PFSK-1 (cell line): ENCODE results near the gene HEY2.

Source experiments
- FOXP2 ChIP-seq: optimal IDR thresholded peaks from 2 replicates; pipeline ENCODE3; 2011; ENCODE audit warnings: borderline replicate concordance, control low read depth, inconsistent platforms; ENCODE audit not compliant: insufficient read depth; ENCODE audit errors: extremely low read length, extremely low read depth
- POLR2AphosphoS5 ChIP-seq: IDR thresholded peaks from 2 replicates; pipeline ENCODE4 v1.6.1; 2012; ENCODE audit warnings: low read depth, mild to moderate bottlenecking, control low read depth, low read length, moderate library complexity
- SIN3A ChIP-seq: IDR thresholded peaks from 2 replicates; pipeline ENCODE4 v1.6.1; 2012; ENCODE audit warnings: mild to moderate bottlenecking, low read length, moderate library complexity, borderline replicate concordance; ENCODE audit not compliant: insufficient read depth
- TAF1 ChIP-seq: IDR thresholded peaks from 2 replicates; pipeline ENCODE4 v1.6.1; 2012; ENCODE audit warnings: low read length, control low read depth, borderline replicate concordance; ENCODE audit not compliant: insufficient read depth
- TF ChIP-seq, protein P1 (sequence below), 2 experiments: IDR thresholded peaks; 2 replicates each; pipeline versions ENCODE4 v1.6.1 to v1.8.0; 2011 to 2012; ENCODE audit warnings: low read depth in 2 of 2, low read length in 2 of 2, control low read depth in 1 of 2, inconsistent platforms in 1 of 2, mild to moderate bottlenecking in 1 of 2, moderate library complexity in 1 of 2; ENCODE audit not compliant: insufficient read depth in 1 of 2

Gene HEY2

DNA sequence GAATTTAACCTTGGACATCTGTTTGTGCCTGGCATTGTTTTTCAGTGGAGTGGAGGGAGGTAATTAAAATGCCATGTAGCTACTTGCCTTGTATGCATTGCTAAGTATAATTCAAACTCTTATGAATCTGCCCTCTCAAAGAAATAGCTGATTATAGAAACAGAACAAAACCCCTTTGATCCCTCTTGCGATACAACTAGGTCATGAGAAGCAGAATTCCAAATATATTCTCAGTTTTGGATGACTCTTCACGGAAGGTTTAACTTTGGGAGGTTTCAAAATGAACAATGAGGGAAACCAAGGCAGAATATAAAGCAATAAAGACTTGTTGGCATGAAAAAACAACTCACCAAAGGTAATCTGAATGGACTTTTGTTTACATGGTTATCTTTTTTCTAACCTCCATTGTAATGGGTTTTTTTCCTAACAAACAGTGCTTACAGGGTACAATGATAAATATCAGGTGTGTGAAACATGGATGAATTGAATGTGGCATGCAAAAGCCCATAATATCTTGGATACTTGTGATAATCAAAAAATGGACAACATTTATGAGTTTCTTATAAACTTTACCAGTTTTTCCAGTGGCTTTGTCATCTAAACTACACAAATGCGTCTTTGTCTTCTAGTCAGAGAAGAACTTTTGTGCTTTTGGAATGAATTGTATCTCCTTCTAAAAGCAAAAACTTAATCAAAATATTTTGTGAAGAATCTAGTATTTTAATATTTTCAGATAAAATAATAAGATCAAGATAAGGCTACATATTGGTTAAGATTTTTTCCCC, 15.7 kb upstream of the HEY2 start:
- TF ChIP-seq FOXP2, result no peak
- TF ChIP-seq POLR2AphosphoS5, result no peak
- no peak for TF ChIP-seq SIN3A
- TF ChIP-seq, protein P1, sequence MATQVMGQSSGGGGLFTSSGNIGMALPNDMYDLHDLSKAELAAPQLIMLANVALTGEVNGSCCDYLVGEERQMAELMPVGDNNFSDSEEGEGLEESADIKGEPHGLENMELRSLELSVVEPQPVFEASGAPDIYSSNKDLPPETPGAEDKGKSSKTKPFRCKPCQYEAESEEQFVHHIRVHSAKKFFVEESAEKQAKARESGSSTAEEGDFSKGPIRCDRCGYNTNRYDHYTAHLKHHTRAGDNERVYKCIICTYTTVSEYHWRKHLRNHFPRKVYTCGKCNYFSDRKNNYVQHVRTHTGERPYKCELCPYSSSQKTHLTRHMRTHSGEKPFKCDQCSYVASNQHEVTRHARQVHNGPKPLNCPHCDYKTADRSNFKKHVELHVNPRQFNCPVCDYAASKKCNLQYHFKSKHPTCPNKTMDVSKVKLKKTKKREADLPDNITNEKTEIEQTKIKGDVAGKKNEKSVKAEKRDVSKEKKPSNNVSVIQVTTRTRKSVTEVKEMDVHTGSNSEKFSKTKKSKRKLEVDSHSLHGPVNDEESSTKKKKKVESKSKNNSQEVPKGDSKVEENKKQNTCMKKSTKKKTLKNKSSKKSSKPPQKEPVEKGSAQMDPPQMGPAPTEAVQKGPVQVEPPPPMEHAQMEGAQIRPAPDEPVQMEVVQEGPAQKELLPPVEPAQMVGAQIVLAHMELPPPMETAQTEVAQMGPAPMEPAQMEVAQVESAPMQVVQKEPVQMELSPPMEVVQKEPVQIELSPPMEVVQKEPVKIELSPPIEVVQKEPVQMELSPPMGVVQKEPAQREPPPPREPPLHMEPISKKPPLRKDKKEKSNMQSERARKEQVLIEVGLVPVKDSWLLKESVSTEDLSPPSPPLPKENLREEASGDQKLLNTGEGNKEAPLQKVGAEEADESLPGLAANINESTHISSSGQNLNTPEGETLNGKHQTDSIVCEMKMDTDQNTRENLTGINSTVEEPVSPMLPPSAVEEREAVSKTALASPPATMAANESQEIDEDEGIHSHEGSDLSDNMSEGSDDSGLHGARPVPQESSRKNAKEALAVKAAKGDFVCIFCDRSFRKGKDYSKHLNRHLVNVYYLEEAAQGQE (IDR thresholded peaks at IDR 0.05; ENCODE audit: insufficient read depth in 1 of 2, low read depth in 2 of 2, low read length in 2 of 2), result no peak
- no peak for TF ChIP-seq TAF1

DNA sequence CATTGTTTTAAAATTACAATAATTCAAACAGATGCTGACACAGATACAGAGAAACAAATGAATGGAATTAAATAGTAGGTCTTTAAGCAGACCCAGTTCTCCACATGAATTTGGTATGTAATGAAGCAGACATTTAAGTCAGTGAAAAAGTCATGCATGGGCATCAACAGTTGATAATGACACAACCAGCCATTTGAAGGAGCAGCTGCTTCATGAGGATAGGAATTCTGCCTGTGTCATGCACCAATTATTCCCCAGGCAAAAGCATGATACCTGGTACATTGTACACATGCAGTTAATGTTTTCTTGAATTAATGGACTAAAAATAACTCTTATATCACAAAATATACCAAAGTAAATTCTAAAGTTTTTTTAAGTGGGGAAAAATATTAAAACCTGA, 11.2 kb upstream of the HEY2 start:
- TF ChIP-seq, protein P1 (IDR thresholded peaks at IDR 0.05; ENCODE audit: insufficient read depth in 1 of 2, low read depth in 2 of 2, low read length in 2 of 2), result no peak
- TF ChIP-seq FOXP2, result no peak
- TF ChIP-seq POLR2AphosphoS5, result no peak
- no peak for TF ChIP-seq TAF1
- TF ChIP-seq SIN3A, result no peak

DNA sequence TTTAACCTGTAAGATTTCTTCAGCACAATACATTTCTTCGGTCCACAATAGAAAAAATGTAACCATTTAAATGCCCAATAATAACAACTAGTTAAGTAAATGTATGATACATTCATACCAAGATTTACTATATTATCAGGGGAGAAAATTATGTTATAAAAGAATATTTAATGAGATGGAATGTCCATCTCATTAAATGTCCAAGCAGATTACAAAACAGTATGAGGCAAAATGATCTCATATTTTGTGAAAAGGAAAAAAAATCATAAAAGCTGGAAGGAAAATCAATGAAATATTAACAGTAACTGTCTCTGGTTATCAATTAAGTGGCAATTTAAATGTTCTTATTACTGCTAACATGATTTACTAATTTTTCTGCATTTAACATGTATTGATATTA, 10.1 kb upstream of the HEY2 start:
- no peak for TF ChIP-seq SIN3A

DNA sequence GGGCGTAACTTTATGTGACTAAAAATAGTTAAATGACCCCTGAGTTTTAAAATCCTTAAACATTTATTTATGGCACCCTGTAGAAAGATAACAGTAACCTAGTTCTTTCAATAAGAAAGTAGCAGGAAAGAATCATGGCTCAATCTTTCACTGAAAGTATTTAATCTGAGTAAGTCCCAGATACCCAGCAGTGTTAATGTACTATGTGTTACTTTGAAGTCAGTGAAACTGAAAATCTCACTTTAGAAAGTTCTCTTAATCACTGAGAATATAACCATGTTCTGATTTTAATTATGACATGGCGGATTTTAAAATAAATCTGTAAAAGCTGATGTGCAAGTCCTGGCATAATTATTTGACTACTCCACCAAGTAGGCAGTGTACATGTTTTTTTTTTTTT, 8.1 kb upstream of the HEY2 start:
- TF ChIP-seq SIN3A, result no peak
- no peak for TF ChIP-seq POLR2AphosphoS5
- no peak for TF ChIP-seq TAF1
- TF ChIP-seq, protein P1 (IDR thresholded peaks at IDR 0.05; ENCODE audit: insufficient read depth in 1 of 2, low read depth in 2 of 2, low read length in 2 of 2), result no peak
- no peak for TF ChIP-seq FOXP2

DNA sequence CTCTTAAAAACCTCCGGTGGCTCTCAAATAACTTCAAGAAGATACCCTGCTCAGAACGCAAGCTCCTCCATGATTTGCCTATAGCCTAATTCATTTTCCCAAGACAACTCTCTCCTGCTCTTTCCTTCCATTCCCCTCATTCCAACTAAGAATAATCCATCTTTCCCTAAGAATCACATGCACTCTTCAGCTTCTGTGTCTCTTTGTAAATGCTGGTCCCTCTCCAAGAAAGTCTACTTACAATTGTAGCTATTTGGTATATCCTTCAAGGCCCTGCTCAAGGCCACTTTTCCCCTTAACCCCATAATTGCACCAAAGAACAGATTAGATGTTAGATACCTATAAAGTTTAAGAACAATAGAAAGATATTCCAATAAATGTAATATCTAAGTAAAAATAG, 7.4 kb upstream of the HEY2 start:
- TF ChIP-seq SIN3A (no peak), POLR2AphosphoS5 (no peak), TAF1 (no peak)

DNA sequence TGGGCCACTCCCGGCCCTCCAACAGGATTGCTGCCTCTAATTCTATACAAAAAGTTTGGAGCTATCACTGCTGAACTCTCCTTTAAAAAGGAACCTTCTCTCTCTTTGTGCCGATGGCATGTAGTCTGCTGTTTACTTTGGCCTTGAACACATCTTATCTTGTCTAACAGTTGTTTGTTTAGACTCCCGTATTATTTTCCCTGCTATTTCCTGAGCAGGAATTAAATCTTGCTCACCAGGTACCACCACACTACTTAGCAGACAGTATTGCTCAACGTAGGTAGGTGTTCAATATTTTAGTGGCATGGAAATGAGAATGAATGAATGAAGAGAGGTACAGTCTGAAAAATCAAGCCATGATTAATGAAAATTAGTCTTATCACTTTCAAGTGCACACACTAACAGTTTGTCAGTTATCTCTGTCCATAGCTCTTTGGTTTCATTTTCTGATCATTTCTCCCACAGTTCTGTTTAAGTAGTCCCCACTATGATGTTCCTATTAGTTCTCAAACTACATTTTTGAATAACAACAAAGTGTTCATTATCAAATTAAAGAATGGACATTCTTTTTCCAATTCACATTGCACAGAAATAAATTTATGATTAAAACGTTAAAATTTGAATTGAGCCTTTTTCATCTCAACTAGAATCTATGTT, 6.8 kb upstream of the HEY2 start:
- TF ChIP-seq, protein P1 (IDR thresholded peaks at IDR 0.05; ENCODE audit: insufficient read depth in 1 of 2, low read depth in 2 of 2, low read length in 2 of 2), result no peak
- TF ChIP-seq POLR2AphosphoS5 (no peak), FOXP2 (no peak), TAF1 (no peak), SIN3A (no peak)
